ENCODE data around the gene ITGB3.

Gene ITGB3

GRCh38 chr17:47301161-47301560, 47.5 kb downstream of the ITGB3 start:
- Histone ChIP-seq H3K27me3 (ENCODE audit: control insufficient read depth, insufficient read depth, low read length) (no peaks in the 10 kb centered on the region), H3K27ac (ENCODE audit: low read depth, low read length) (no peak overlapping the region), H3K4me1 (ENCODE audit: control insufficient read depth, insufficient read depth, low read length) (peaks cover 7% of the 10 kb centered on the region; the same call in 1 of the 2 replicates), H3K4me3 (ENCODE audit: low read depth, low read length) (no peak overlapping the region), H3K36me3 (ENCODE audit: control insufficient read depth, insufficient read depth, low read length) (no peaks in the 10 kb centered on the region), H3K9ac (ENCODE audit: low read length) (no peak overlapping the region), H3K9me3 (ENCODE audit: control insufficient read depth, insufficient read depth, low read depth, low read length) (no peaks in the 10 kb centered on the region)

GRCh38 chr17:47301831-47302230, 48.2 kb downstream of the ITGB3 start:
- Histone ChIP-seq H3K27ac (ENCODE audit: low read depth, low read length) (no peak overlapping the region), H3K4me3 (ENCODE audit: low read depth, low read length) (no peak overlapping the region), H3K27me3 (ENCODE audit: control insufficient read depth, insufficient read depth, low read length) (no peaks in the 10 kb centered on the region), H3K9me3 (ENCODE audit: control insufficient read depth, insufficient read depth, low read depth, low read length) (no peaks in the 10 kb centered on the region), H3K9ac (ENCODE audit: low read length) (no peak overlapping the region), H3K36me3 (ENCODE audit: control insufficient read depth, insufficient read depth, low read length) (no peaks in the 10 kb centered on the region), H3K4me1 (ENCODE audit: control insufficient read depth, insufficient read depth, low read length) (peaks cover 7% of the 10 kb centered on the region; the same call in 1 of the 2 replicates)

GRCh38 chr17:47304186-47304585, 50.6 kb downstream of the ITGB3 start:
- Histone ChIP-seq H3K9ac (ENCODE audit: low read length) (no peak overlapping the region), H3K27ac (ENCODE audit: low read depth, low read length) (no peak overlapping the region), H3K36me3 (ENCODE audit: control insufficient read depth, insufficient read depth, low read length) (no peaks in the 10 kb centered on the region), H3K4me3 (ENCODE audit: low read depth, low read length) (no peak overlapping the region), H3K4me1 (ENCODE audit: control insufficient read depth, insufficient read depth, low read length) (peaks cover 7% of the 10 kb centered on the region; the same call in 1 of the 2 replicates), H3K27me3 (ENCODE audit: control insufficient read depth, insufficient read depth, low read length) (no peaks in the 10 kb centered on the region), H3K9me3 (ENCODE audit: control insufficient read depth, insufficient read depth, low read depth, low read length) (no peaks in the 10 kb centered on the region)

GRCh38 chr17:47305302-47305923, 51.8 kb downstream of the ITGB3 start:
- Histone ChIP-seq H3K27me3 (ENCODE audit: control insufficient read depth, insufficient read depth, low read length) (no peaks in the 10 kb centered on the region), H3K27ac (ENCODE audit: low read depth, low read length) (no peak overlapping the region), H3K9me3 (ENCODE audit: control insufficient read depth, insufficient read depth, low read depth, low read length) (no peaks in the 10 kb centered on the region), H3K9ac (ENCODE audit: low read length) (no peak overlapping the region), H3K4me3 (ENCODE audit: low read depth, low read length) (no peak overlapping the region), H3K4me1 (ENCODE audit: control insufficient read depth, insufficient read depth, low read length) (peaks cover 10% of the 10 kb centered on the region; the same call in 1 of the 2 replicates), H3K36me3 (ENCODE audit: control insufficient read depth, insufficient read depth, low read length) (no peaks in the 10 kb centered on the region)

- H3K4me3 ChIP-seq (ENCODE audit: low read depth, low read length) = no peak overlapping the region
- H3K36me3 ChIP-seq (ENCODE audit: control insufficient read depth, insufficient read depth, low read length) = no peaks in the 10 kb centered on the region
- H3K9me3 ChIP-seq (ENCODE audit: control insufficient read depth, insufficient read depth, low read depth, low read length) = no peaks in the 10 kb centered on the region
- H3K9ac ChIP-seq (ENCODE audit: low read length) = no peak overlapping the region
- H3K4me1 ChIP-seq (ENCODE audit: control insufficient read depth, insufficient read depth, low read length) = peaks cover 11% of the 10 kb centered on the region; the same call in 1 of the 2 replicates
- H3K27me3 ChIP-seq (ENCODE audit: control insufficient read depth, insufficient read depth, low read length) = no peaks in the 10 kb centered on the region
- H3K27ac ChIP-seq (ENCODE audit: low read depth, low read length) = no peak overlapping the region
These were observed 56.6 kb downstream of the ITGB3 start for GRCh38 chr17:47310186-47310733.

- no peak overlapping the region for H3K9ac ChIP-seq (ENCODE audit: low read length)
- H3K4me3 ChIP-seq (ENCODE audit: low read depth, low read length) = no peak overlapping the region
- no peak overlapping the region for H3K27ac ChIP-seq (ENCODE audit: low read depth, low read length)
- no peaks in the 10 kb centered on the region for H3K9me3 ChIP-seq (ENCODE audit: control insufficient read depth, insufficient read depth, low read depth, low read length)
- H3K4me1 ChIP-seq (ENCODE audit: control insufficient read depth, insufficient read depth, low read length) = peaks cover 5% of the 10 kb centered on the region; the same call in 1 of the 2 replicates
- H3K36me3 ChIP-seq (ENCODE audit: control insufficient read depth, insufficient read depth, low read length) = no peaks in the 10 kb centered on the region
- no peaks in the 10 kb centered on the region for H3K27me3 ChIP-seq (ENCODE audit: control insufficient read depth, insufficient read depth, low read length)
These were observed 57.8 kb downstream of the ITGB3 start for GRCh38 chr17:47311420-47311819.

GRCh38 chr17:47315451-47316266, 62.0 kb downstream of the ITGB3 start:
- Histone ChIP-seq H3K4me3 (ENCODE audit: low read depth, low read length) (no peak overlapping the region), H3K27me3 (ENCODE audit: control insufficient read depth, insufficient read depth, low read length) (no peaks in the 10 kb centered on the region), H3K36me3 (ENCODE audit: control insufficient read depth, insufficient read depth, low read length) (no peaks in the 10 kb centered on the region), H3K9ac (ENCODE audit: low read length) (no peak overlapping the region), H3K27ac (ENCODE audit: low read depth, low read length) (no peak overlapping the region), H3K9me3 (ENCODE audit: control insufficient read depth, insufficient read depth, low read depth, low read length) (peaks cover under 1% of the 10 kb centered on the region; the same call in 1 of the 2 replicates), H3K4me1 (ENCODE audit: control insufficient read depth, insufficient read depth, low read length) (no peaks in the 10 kb centered on the region; the same call in 1 of the 2 replicates)

- peaks cover 6% of the 10 kb centered on the region for H3K9me3 ChIP-seq (ENCODE audit: control insufficient read depth, insufficient read depth, low read depth, low read length)
- H3K4me1 ChIP-seq (ENCODE audit: control insufficient read depth, insufficient read depth, low read length) = no peaks in the 10 kb centered on the region
- H3K4me3 ChIP-seq (ENCODE audit: low read depth, low read length) = no peak overlapping the region
- H3K9ac ChIP-seq (ENCODE audit: low read length) = no peak overlapping the region
- no peaks in the 10 kb centered on the region for H3K27me3 ChIP-seq (ENCODE audit: control insufficient read depth, insufficient read depth, low read length)
- no peak overlapping the region for H3K27ac ChIP-seq (ENCODE audit: low read depth, low read length)
- H3K36me3 ChIP-seq (ENCODE audit: control insufficient read depth, insufficient read depth, low read length) = no peaks in the 10 kb centered on the region
These were observed 62.7 kb downstream of the ITGB3 start for GRCh38 chr17:47316311-47316710.

GRCh38 chr17:47317119-47317518, 63.5 kb downstream of the ITGB3 start:
- Histone ChIP-seq H3K4me1 (ENCODE audit: control insufficient read depth, insufficient read depth, low read length) (no peaks in the 10 kb centered on the region), H3K4me3 (ENCODE audit: low read depth, low read length) (no peak overlapping the region), H3K27me3 (ENCODE audit: control insufficient read depth, insufficient read depth, low read length) (no peaks in the 10 kb centered on the region), H3K9me3 (ENCODE audit: control insufficient read depth, insufficient read depth, low read depth, low read length) (peaks cover 6% of the 10 kb centered on the region), H3K9ac (ENCODE audit: low read length) (no peak overlapping the region), H3K27ac (ENCODE audit: low read depth, low read length) (no peak overlapping the region), H3K36me3 (ENCODE audit: control insufficient read depth, insufficient read depth, low read length) (no peaks in the 10 kb centered on the region)

- Histone ChIP-seq H3K9ac (ENCODE audit: low read length) (no peak overlapping the region), H3K27me3 (ENCODE audit: control insufficient read depth, insufficient read depth, low read length) (peaks cover 4% of the 10 kb centered on the region; the same call in 1 of the 2 replicates), H3K9me3 (ENCODE audit: control insufficient read depth, insufficient read depth, low read depth, low read length) (peaks cover 6% of the 10 kb centered on the region), H3K36me3 (ENCODE audit: control insufficient read depth, insufficient read depth, low read length) (no peaks in the 10 kb centered on the region), H3K4me3 (ENCODE audit: low read depth, low read length) (no peak overlapping the region), H3K4me1 (ENCODE audit: control insufficient read depth, insufficient read depth, low read length) (no peaks in the 10 kb centered on the region), H3K27ac (ENCODE audit: low read depth, low read length) (no peak overlapping the region)
These were observed 64.7 kb downstream of the ITGB3 start for GRCh38 chr17:47318197-47318918.

Measured in HUES6 (cell line).